IPS-20b (cell line): ENCODE results near the gene NCR2.

Experiments used
- H3K27ac ChIP-seq: one replicate; pipeline ENCODE4 v1.5.1; 2013; ENCODE audit warnings: low read length
- H3K27me3 ChIP-seq: 2 replicates; pipeline ENCODE4 v1.6.1; 2013; ENCODE audit warnings: mild to moderate bottlenecking, low read length, inconsistent platforms; ENCODE audit not compliant: insufficient read depth
- H3K36me3 ChIP-seq: 2 replicates; pipeline ENCODE4 v1.6.1; 2013; ENCODE audit warnings: low read depth, mild to moderate bottlenecking, inconsistent platforms, low read length, moderate library complexity; ENCODE audit not compliant: insufficient read depth
- H3K4me1 ChIP-seq: 2 replicates; pipeline ENCODE4 v1.6.1; 2013; ENCODE audit warnings: mild to moderate bottlenecking, control low read depth, inconsistent platforms, low read length, moderate library complexity; ENCODE audit not compliant: insufficient read depth
- H3K4me3 ChIP-seq: 2 replicates; pipeline ENCODE4 v1.5.1; 2013; ENCODE audit warnings: mild to moderate bottlenecking, low read length, inconsistent platforms
- H3K9ac ChIP-seq: 2 replicates; pipeline ENCODE4 v1.6.1; 2013; ENCODE audit warnings: low read depth, mild to moderate bottlenecking, inconsistent platforms, low read length, moderate library complexity
- H3K9me3 ChIP-seq: 2 replicates; pipeline ENCODE4 v1.6.1; 2013; ENCODE audit warnings: mild to moderate bottlenecking, low read depth, low read length, inconsistent platforms; ENCODE audit not compliant: insufficient read depth

Gene NCR2

DNA sequence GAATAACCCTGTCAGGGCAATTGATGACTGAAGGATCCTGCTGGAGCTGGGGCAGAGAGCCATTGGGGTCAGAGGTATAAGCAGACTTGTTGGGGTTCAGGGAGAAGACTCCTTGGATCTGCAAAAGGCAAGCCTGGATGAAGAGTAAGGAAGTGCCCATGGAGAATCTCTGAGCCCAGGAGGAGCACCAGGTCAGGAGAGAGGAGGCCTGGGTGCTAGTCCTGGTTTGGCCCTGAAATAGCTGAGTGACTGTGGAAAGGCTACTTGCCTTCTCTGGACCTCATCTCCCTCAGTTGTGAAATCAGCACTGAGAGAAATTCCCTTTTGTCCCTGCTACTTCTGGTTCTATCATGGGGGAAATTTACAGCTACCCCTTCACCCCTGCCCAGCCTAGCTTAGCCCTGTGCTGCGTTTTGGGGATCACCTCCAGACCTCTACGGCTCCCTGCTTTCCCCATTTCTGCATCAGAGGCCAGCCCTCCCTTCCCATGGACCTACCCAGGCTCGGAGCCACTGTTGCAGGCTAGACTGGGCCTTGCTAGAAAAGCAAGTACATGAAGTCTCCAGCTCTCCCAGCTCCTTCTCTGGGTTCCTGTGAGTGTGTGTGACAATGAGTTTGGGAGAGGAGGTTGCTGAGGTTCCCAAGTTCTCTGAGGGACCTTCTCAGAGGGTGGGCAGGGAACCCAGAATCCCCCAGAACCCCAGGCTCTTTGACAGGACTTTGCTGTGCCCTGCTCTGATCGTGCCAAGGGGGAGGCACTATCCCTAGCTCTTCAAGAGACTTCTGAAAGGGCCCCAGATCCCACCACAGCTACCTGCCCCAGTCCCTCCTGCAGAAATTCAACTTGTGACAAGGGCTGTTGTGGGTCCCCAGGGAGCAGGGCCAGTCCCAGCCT is 2.3 kb upstream of the NCR2 start:
- H3K9me3 ChIP-seq = no peaks in the 10 kb centered on the region
- no peak overlapping the region for H3K9ac ChIP-seq
- H3K4me1 ChIP-seq = no peaks in the 10 kb centered on the region; the same call in 1 of the 2 replicates
- no peaks in the 10 kb centered on the region for H3K27me3 ChIP-seq
- H3K27ac ChIP-seq = no peak overlapping the region
- H3K36me3 ChIP-seq = no peaks in the 10 kb centered on the region
- H3K4me3 ChIP-seq = no peak overlapping the region

DNA sequence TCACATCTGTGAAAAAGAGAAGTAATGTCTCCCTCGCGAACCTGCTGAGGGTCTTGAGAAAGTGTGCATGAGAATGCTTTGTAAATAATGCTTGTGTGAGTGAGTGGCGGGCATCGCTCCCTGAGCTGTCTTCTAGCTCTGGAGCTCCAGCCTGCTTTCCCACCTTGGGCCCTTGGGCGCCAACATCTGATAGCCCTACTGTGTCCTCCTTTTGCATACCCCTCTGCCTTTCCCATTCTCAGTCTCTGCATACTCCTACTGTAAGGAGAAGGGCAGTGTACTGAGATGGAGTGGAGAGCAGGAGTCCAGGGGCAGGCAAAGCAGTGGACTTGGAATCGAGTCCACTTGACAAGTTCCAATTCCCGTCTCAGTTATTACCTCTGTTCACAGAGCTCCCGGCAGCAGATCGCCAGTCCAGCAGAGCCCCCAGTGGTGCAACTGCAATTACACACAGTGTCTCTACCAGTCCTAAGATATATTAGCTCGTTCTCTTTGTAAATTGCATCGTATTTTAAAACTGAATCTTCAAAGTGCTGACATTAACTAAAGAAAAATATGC is 847 bp upstream of the NCR2 start:
- Histone ChIP-seq H3K9ac (no peak overlapping the region), H3K27me3 (no peaks in the 10 kb centered on the region), H3K9me3 (no peaks in the 10 kb centered on the region), H3K36me3 (no peaks in the 10 kb centered on the region), H3K27ac (no peak overlapping the region), H3K4me3 (no peak overlapping the region), H3K4me1 (no peaks in the 10 kb centered on the region; the same call in 1 of the 2 replicates)

DNA sequence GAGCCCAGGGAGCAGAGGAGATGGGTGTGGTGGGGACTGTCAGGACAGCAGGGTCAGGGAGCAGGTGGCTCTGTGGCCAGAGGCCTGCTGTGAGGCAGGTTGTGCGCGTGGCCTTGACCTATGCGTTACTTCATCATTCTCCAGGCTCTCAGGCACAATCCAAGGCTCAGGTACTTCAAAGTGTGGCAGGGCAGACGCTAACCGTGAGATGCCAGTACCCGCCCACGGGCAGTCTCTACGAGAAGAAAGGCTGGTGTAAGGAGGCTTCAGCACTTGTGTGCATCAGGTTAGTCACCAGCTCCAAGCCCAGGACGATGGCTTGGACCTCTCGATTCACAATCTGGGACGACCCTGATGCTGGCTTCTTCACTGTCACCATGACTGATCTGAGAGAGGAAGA is 535 bp downstream of the NCR2 start:
- Histone ChIP-seq H3K27ac (no peak overlapping the region), H3K4me3 (no peak overlapping the region), H3K27me3 (no peaks in the 10 kb centered on the region), H3K4me1 (no peaks in the 10 kb centered on the region; the same call in 1 of the 2 replicates), H3K9me3 (no peaks in the 10 kb centered on the region), H3K36me3 (no peaks in the 10 kb centered on the region), H3K9ac (no peak overlapping the region)

DNA sequence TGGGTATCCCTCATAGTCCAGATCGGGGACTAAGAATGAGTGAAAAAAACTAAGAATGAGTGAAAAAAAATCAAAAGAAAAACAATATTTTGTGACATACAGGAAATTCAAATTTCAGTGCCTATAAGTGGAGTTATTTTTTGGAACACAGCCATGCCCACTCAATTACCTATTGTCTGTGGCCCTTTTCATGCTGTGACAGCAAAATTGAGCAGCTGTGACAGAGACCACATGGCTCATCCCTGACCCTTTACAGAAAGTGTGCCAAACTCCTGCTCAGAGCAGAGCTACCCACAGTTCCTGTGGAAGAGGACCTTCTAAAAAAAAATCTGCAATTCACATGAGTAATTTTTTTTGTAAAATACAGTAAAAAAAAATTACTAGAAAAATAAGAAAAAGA is 1.4 kb downstream of the NCR2 start:
- H3K4me1 ChIP-seq = no peaks in the 10 kb centered on the region; the same call in 1 of the 2 replicates
- no peaks in the 10 kb centered on the region for H3K9me3 ChIP-seq
- no peak overlapping the region for H3K9ac ChIP-seq
- H3K27me3 ChIP-seq = no peaks in the 10 kb centered on the region
- H3K27ac ChIP-seq = no peak overlapping the region
- H3K36me3 ChIP-seq = no peaks in the 10 kb centered on the region
- H3K4me3 ChIP-seq = no peak overlapping the region

DNA sequence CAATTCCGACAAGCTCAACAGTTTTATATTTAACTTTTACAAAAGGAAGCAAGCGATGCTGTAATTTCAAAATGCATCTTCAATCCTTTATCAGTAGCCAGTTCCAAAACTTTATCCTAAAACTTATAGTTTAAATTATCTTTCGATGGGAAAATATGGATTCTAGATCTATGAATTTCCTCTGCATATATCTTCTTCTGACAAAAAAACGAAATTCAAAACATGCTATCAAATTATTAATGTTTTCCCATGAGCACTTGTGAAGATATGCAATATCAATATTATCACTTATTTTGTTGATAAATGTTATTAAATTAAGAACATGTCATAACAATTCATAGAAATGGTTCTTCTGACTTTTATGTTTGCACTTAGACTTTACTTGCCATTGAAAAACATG is 2.3 kb downstream of the NCR2 start:
- Histone ChIP-seq H3K27me3 (no peaks in the 10 kb centered on the region; the same call in 1 of the 2 replicates), H3K9ac (no peak overlapping the region)

DNA sequence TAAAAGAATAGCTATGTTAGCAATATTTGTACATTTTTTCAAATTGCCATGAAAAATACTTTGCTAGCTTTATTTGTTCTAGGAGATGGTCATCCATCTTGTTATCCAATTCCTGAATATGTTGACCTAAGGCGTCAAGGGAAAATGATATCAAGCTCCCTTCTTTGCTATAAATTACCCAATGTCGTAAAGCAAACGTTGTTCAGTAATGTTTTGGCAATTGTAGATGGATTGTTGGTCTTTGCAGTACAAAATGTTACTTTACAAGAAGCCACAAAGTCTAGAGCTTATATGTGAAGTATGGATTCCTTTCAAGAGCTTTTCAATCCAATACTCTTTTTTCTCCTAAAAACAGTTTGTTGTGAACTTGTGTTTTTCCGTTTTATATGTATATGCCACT is 3.3 kb downstream of the NCR2 start:
- no peak overlapping the region for H3K4me3 ChIP-seq
- H3K27me3 ChIP-seq = no peaks in the 10 kb centered on the region; the same call in 1 of the 2 replicates
- H3K27ac ChIP-seq = no peak overlapping the region
- H3K36me3 ChIP-seq = no peaks in the 10 kb centered on the region
- H3K9me3 ChIP-seq = no peaks in the 10 kb centered on the region
- no peaks in the 10 kb centered on the region for H3K4me1 ChIP-seq
- no peak overlapping the region for H3K9ac ChIP-seq

More for the DNA sequence above, 2.3 kb downstream of the NCR2 start:
- H3K4me3 ChIP-seq = no peak overlapping the region
- H3K36me3 ChIP-seq = no peaks in the 10 kb centered on the region
- H3K27ac ChIP-seq = no peak overlapping the region
- no peaks in the 10 kb centered on the region for H3K9me3 ChIP-seq
- no peaks in the 10 kb centered on the region for H3K4me1 ChIP-seq

DNA sequence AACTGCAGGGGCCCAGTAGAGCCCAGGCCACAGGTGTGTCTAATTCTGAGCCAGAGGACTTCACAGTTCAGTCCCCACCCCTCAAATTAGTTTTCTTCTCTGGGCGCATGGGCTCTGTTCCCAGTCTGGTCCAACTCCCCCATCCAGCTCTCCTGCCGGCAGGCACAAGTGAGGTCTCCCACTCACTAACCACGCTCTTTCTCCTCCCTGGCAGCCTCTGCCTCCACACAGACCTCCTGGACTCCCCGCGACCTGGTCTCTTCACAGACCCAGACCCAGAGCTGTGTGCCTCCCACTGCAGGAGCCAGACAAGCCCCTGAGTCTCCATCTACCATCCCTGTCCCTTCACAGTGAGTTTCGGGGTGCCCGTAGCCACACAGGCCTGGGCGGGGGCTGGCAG is 6.2 kb downstream of the NCR2 start:
- Histone ChIP-seq H3K9me3 (no peaks in the 10 kb centered on the region), H3K36me3 (no peaks in the 10 kb centered on the region), H3K9ac (no peak overlapping the region), H3K4me3 (no peak overlapping the region), H3K4me1 (no peaks in the 10 kb centered on the region), H3K27me3 (no peaks in the 10 kb centered on the region; the same call in 1 of the 2 replicates), H3K27ac (no peak overlapping the region)

DNA sequence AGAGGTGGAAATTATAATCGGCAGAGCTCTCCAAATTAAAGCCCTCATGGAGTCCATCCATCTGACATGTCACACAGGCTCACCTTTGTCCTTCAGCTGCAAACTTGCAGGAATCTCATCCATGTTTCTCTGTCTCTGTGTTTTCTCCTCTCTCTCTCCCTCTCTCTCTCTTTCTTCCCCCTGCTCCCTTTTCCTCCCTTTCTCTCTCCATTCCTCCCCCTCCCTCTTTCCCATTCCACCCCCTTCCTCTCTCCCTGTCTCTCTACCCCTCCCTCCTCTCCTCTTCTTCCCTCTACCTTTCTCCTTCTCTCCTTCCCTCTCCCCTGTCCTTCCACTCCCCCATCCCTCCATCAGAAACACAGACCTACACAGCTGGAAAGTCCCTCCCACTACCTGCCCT is 6.8 kb downstream of the NCR2 start:
- no peaks in the 10 kb centered on the region for H3K9me3 ChIP-seq
- H3K27me3 ChIP-seq = no peaks in the 10 kb centered on the region; the same call in 1 of the 2 replicates
- H3K27ac ChIP-seq = no peak overlapping the region
- H3K4me3 ChIP-seq = no peak overlapping the region
- no peaks in the 10 kb centered on the region for H3K36me3 ChIP-seq
- no peaks in the 10 kb centered on the region for H3K4me1 ChIP-seq
- no peak overlapping the region for H3K9ac ChIP-seq

DNA sequence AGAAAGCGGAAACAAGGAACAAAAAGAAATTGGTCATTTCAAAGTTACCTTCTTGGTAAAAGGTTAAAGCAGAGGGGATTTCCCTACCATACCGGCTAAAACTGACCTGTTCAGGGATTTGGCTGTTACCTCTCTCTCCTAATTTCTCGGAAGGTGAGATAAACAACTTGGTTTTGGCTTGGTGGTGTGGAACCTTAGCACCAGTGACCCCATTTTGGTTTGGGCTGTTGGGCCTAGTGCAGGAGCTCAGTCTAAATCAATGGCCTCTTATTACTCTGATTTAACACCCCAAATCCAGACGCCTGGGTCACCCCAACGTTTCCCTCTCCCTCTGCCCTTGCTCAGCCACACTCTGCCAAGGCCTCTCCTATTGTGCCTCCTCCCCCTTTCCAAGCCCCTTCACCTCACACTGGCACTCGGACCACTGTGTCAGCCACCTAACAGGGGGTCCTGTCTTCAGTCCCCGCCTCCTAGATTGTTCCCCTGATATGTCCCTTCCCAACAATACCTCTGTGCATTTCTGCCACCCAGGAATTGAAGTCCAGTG is 8.3 kb downstream of the NCR2 start:
- Histone ChIP-seq H3K27ac (no peak overlapping the region), H3K36me3 (no peaks in the 10 kb centered on the region), H3K9ac (no peak overlapping the region), H3K4me3 (no peak overlapping the region), H3K4me1 (no peaks in the 10 kb centered on the region), H3K27me3 (no peaks in the 10 kb centered on the region; the same call in 1 of the 2 replicates), H3K9me3 (peaks cover 10% of the 10 kb centered on the region; the same call in 1 of the 2 replicates)

DNA sequence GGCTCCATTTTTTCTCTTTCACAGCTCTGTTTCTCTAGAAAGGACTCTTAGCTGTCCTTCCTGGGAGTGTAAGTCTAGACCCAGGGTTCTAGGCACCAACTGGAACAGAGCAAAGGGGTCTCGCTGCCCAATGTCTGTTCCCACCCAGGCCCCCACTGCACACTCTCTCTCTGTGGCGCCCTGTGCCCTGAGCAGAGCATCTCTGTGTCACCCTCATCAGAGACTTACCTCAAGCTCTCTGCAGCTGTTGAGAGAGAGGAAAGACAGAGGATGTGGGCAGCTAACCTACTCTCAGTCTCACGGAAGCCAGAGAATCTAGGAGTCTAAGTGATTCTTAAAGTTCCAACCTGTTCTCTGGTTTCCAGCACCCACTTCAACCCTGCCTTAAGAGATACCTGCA is 9.5 kb downstream of the NCR2 start:
- H3K36me3 ChIP-seq = no peaks in the 10 kb centered on the region
- no peaks in the 10 kb centered on the region; the same call in 1 of the 2 replicates for H3K27me3 ChIP-seq
- no peak overlapping the region for H3K4me3 ChIP-seq
- H3K27ac ChIP-seq = no peak overlapping the region
- peaks cover 10% of the 10 kb centered on the region; the same call in 1 of the 2 replicates for H3K9me3 ChIP-seq
- H3K4me1 ChIP-seq = no peaks in the 10 kb centered on the region
- H3K9ac ChIP-seq = no peak overlapping the region

DNA sequence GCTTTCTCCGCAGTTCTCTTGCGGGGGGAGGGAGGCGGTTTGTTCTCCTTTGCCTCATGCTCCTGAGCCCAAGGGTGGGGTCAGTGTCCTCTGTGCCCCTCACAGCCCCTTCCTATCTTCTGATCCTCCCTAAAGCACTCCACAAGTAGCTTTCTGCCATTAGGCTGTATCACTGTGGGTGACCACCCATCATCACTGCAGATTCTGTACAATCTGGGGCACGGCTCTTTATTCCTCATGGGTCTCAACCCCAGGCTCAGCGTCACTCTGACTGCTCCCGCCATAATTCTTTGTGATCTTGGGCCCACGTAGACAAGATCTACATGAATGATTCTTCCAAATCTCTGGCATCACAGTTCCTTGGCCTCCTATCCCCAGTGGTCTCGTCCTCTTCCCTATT is 10.5 kb downstream of the NCR2 start:
- H3K9me3 ChIP-seq = peaks cover 10% of the 10 kb centered on the region; the same call in 1 of the 2 replicates

More for the DNA sequence above, 10.5 kb downstream of the NCR2 start:
- Histone ChIP-seq H3K27ac (no peak overlapping the region), H3K27me3 (no peaks in the 10 kb centered on the region; the same call in 1 of the 2 replicates), H3K9ac (no peak overlapping the region), H3K4me3 (no peak overlapping the region), H3K36me3 (no peaks in the 10 kb centered on the region), H3K4me1 (no peaks in the 10 kb centered on the region)
